ENCODE data around the gene C20orf202.

GRCh38 chr20:1187605-1188171, 15.6 kb upstream of the C20orf202 start:
- TF ChIP-seq CTCF (IDR thresholded peaks at IDR 0.05) (no peak), POLR2A (IDR thresholded peaks at IDR 0.05; ENCODE audit: low read depth) (no peak)

Measured in esophagus muscularis mucosa (tissue), 3 donors.